HG03108 (cell line): ENCODE measurements around the gene RBM11.

ENCODE experiments used
- ATAC-seq: cut with Tn5 transposase; IDR thresholded peaks from one replicate; pipeline ENCODE4 v1.9.1; 2021; ENCODE audit warnings: moderate library complexity; ENCODE audit not compliant: unreplicated experiment

Gene RBM11

GRCh38 chr21:14270631-14271030 lies 54.7 kb downstream of the RBM11 start:
- ATAC-seq = no peak

GRCh38 chr21:14271053-14271452 lies 55.1 kb downstream of the RBM11 start:
- no peak for ATAC-seq

- no peak for ATAC-seq
Observed at GRCh38 chr21:14271641-14272040, 55.7 kb downstream of the RBM11 start.

- no peak for ATAC-seq
Observed at GRCh38 chr21:14273736-14274538, 58.0 kb downstream of the RBM11 start.

- no peak for ATAC-seq
Observed at GRCh38 chr21:14275702-14276205, 59.8 kb downstream of the RBM11 start.
